Spinal cord (tissue), 10 donors: Measurements from ENCODE around the gene TRAPPC5. TPM values are rescaled to one million over a fixed set of nuclear protein-coding genes. Genes with fewer than 3 reads are reported as not detected.

ENCODE experiments used
- DNase-seq, 6 donors: peaks; one replicate each; pipeline versions ENCODE4 v3.0.0 to v3.0.0-alpha.2; 2013 to 2015; ENCODE audit warnings: low spot score in 6 of 6, low read depth in 4 of 6
- H3K27ac ChIP-seq: one replicate; pipeline ENCODE4 v1.5.1; 2013; ENCODE audit warnings: low read depth, low read length, control low read depth
- H3K27me3 ChIP-seq: one replicate; pipeline ENCODE4 v1.6.1; 2013; ENCODE audit warnings: low read length; ENCODE audit not compliant: control insufficient read depth, insufficient read depth
- H3K36me3 ChIP-seq: one replicate; pipeline ENCODE4 v1.6.1; 2013; ENCODE audit warnings: low read length; ENCODE audit not compliant: control insufficient read depth, insufficient read depth
- H3K4me1 ChIP-seq: one replicate; pipeline ENCODE4 v1.6.1; 2013; ENCODE audit warnings: low read length; ENCODE audit not compliant: control insufficient read depth, insufficient read depth
- H3K4me3 ChIP-seq: one replicate; pipeline ENCODE4 v1.5.1; 2013; ENCODE audit warnings: low read depth, low read length, control low read depth
- H3K9me3 ChIP-seq: one replicate; pipeline ENCODE4 v1.6.1; 2013; ENCODE audit warnings: low read length; ENCODE audit not compliant: control insufficient read depth, insufficient read depth
- whole genome bisulfite sequencing: methylation state at CpG from one replicate; pipeline ENCODE4 v1.1.5; 2013; ENCODE audit warnings: missing lambda C conversion rate; ENCODE audit not compliant: insufficient coverage; 5-methylcytosine and 5-hydroxymethylcytosine counted together
- polyA plus RNA-seq, 2 donors: library from polyadenylated mRNA; unstranded; fragments of 120-200 nt; gene quantifications; one replicate each; pipeline ENCODE4 v1.2.1, GENCODE V29; 2013; ENCODE audit not compliant: insufficient read length in 2 of 2
- total RNA-seq, 2 donors: library from RNA; depleted of rRNA in 1 of 2; stranded (reverse); fragments of 120-200 nt in 1 of 2; fragments of >200 nt in 1 of 2; gene quantifications; one replicate each; pipeline versions ENCODE4 v1.2.3 to v1.2.4, GENCODE V29; 2013 to 2014
- donor health status: healthy.

TRAPPC5 gene
- total and polyA plus RNA-seq, 4 donors = 24.5 to 165 (median 97.1) TPM

- H3K4me3 ChIP-seq = no peak overlapping the region
- H3K4me1 ChIP-seq = no peaks in the 10 kb centered on the region
- WGBS = 42% methylated on average over 9 of the region's 11 CpGs
- no peaks in the 10 kb centered on the region for H3K9me3 ChIP-seq
- no peaks in the 10 kb centered on the region for H3K36me3 ChIP-seq
- DNase-seq = no peak
- peaks cover 18% of the 10 kb centered on the region for H3K27me3 ChIP-seq
- H3K27ac ChIP-seq = no peak overlapping the region
Observed at GRCh38 chr19:7698583-7698982, 17.9 kb downstream of the TRAPPC5 start.

GRCh38 chr19:7699003-7699402, 18.4 kb downstream of the TRAPPC5 start:
- no peak for DNase-seq
- H3K27me3 ChIP-seq = peaks cover 18% of the 10 kb centered on the region

GRCh38 chr19:7699417-7700401, 19.1 kb downstream of the TRAPPC5 start:
- WGBS = 66% methylated on average over 7 of the region's 15 CpGs
- H3K36me3 ChIP-seq = no peaks in the 10 kb centered on the region

More at GRCh38 chr19:7699003-7699402, 18.4 kb downstream of the TRAPPC5 start:
- Histone ChIP-seq H3K9me3 (no peaks in the 10 kb centered on the region), H3K4me3 (no peak overlapping the region), H3K36me3 (no peaks in the 10 kb centered on the region), H3K4me1 (no peaks in the 10 kb centered on the region), H3K27ac (no peak overlapping the region)
- WGBS = 39% methylated on average over 1 of the region's 2 CpGs

GRCh38 chr19:7701049-7701653, 20.5 kb downstream of the TRAPPC5 start:
- DNase-seq = no peak
- no peaks in the 10 kb centered on the region for H3K4me1 ChIP-seq
- H3K27ac ChIP-seq = no peak overlapping the region
- no peaks in the 10 kb centered on the region for H3K9me3 ChIP-seq
- H3K4me3 ChIP-seq = no peak overlapping the region
- H3K27me3 ChIP-seq = peaks cover 18% of the 10 kb centered on the region
- no peaks in the 10 kb centered on the region for H3K36me3 ChIP-seq
- 88% methylated on average over 11 of the region's 12 CpGs for WGBS

More at GRCh38 chr19:7699417-7700401, 19.1 kb downstream of the TRAPPC5 start:
- H3K9me3 ChIP-seq = no peaks in the 10 kb centered on the region
- H3K4me3 ChIP-seq = no peak overlapping the region
- DNase-seq = no peak
- H3K27me3 ChIP-seq = peaks cover 18% of the 10 kb centered on the region
- no peaks in the 10 kb centered on the region for H3K4me1 ChIP-seq
- no peak overlapping the region for H3K27ac ChIP-seq

DNA sequence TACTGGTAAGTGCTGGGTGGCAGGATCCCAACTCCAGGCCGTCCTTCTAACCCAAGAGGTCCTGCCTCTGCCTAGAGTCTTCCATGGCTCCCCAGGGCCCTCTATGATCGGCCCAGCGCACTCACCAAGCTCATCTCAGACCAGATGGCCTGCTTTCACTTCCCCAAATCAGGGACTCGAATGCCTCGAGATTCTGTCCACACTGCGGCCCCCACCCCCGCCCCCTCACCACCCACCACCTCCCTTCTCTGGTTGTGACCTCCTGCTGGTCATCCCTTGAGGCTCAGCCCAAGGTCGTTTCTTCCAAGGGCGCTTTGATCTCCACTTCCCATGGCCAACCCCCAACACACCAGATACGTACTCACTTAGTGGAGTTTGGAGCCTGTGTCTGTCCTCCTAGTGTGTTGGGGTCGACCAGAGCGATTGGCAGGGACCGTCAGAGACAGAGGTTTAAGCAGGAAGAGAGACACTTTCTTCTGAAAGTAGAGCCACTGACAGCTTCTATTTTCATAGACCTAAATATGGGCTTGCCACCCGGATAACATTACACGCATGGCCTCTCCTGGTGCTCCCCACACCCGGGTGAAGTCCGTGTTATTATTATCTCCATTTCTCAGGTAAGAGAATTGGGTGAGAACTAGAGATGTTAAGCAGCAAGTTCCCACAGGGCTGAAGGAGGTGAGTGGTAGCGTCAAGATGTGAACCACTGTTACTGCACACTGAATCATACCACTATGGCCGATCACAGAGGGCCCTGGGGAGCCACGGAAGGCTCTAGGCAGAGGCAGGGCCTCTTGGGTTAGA, 21.2 kb downstream of the TRAPPC5 start, which contains the start of gene FCER2:
TSS of gene FCER2 (minus strand) at position 478 of the 804 bp plus-strand sequence. CDS start 2,371 bp downstream, outside the sequence.
- no peak within 1 kb of the TSS for H3K27ac ChIP-seq
- 66% methylated on average over 13 of the region's 20 CpGs for WGBS
- H3K9me3 ChIP-seq = no peaks in the 10 kb centered on the region
- H3K4me3 ChIP-seq = no peak within 1 kb of the TSS
- peaks cover 16% of the 10 kb centered on the region for H3K27me3 ChIP-seq
- no peaks in the 10 kb centered on the region for H3K4me1 ChIP-seq
- H3K36me3 ChIP-seq = no peaks in the 10 kb centered on the region
- no peak for DNase-seq

DNA sequence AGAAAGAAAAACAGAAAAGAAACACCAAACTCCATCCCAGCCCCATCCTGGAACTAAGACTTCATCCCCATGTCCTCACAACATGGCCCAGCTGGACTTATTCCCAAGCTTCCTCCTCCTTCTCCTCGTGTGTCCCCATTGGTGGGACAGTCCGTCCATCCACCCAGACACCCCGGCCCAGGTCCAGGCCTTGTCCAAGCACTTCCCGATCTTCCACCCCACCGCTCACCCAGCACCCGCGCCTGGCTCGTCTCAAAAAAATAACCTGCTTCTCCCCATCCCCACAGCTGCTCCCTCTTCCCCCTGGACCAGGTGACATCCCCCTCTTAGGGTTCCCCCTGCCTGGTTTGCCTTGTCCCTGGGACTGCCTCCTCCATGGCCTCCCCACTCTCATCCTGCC, 22.7 kb downstream of the TRAPPC5 start:
- Histone ChIP-seq H3K4me3 (no peak overlapping the region), H3K36me3 (no peaks in the 10 kb centered on the region), H3K4me1 (no peaks in the 10 kb centered on the region), H3K27me3 (peaks cover 10% of the 10 kb centered on the region), H3K9me3 (no peaks in the 10 kb centered on the region), H3K27ac (no peak overlapping the region)
- 64% methylated on average over 8 of the region's 8 CpGs for WGBS
- no peak for DNase-seq

DNA sequence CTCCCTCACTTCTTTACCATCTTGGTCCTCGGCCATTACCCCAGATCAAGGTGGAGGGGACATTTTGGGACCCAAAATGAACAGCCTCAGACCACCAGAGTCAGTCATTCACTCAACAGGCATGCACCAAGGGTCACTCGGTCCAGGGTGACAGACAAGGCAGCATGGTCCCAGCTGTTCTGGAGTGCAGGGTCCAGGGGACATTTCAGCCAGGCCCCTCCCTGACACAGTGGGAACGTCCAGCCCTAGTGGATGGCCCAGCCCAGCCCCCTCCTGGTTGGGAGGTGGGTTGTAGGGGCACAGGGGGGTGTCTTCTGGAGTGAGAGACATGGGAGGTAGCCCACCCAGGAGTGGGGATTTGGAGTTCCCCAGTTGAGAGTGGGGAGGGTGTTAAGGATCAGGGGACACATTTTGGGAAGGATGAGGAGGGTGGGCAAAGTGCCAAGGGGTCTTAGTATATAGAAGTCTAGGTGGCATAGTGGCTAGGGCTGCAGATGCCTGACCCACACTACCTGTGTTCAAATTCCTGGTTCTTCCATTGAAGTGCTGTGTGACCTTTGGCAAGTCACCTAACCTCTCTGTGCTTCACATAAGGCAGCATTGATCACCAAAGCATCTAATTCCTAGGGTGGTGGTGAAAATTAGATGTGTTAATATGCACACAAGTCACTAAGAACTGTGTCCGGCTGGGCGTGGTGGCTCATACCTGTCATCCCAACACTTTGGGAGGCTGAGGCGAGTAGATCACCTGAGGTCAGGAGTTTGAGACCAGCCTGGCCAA, 23.8 kb downstream of the TRAPPC5 start:
- Histone ChIP-seq H3K36me3 (no peaks in the 10 kb centered on the region), H3K4me3 (no peak overlapping the region), H3K27ac (no peak overlapping the region), H3K27me3 (peaks cover 1% of the 10 kb centered on the region), H3K9me3 (no peaks in the 10 kb centered on the region), H3K4me1 (no peaks in the 10 kb centered on the region)
- no peak for DNase-seq
- 78% methylated on average over 6 of the region's 6 CpGs for WGBS

GRCh38 chr19:7705387-7706187, 25.0 kb downstream of the TRAPPC5 start:
- DNase-seq = no peak
- no peaks in the 10 kb centered on the region for H3K9me3 ChIP-seq
- no peaks in the 10 kb centered on the region for H3K4me1 ChIP-seq
- WGBS = 64% methylated on average over 18 of the region's 24 CpGs
- no peaks in the 10 kb centered on the region for H3K36me3 ChIP-seq
- no peak overlapping the region for H3K27ac ChIP-seq
- no peaks in the 10 kb centered on the region for H3K27me3 ChIP-seq
- no peak overlapping the region for H3K4me3 ChIP-seq
